GM11168 (cell line): ENCODE data around the gene BARX2.

Experiments
- in situ Hi-C: fragments of 300-500 bp; cut with MboI; formaldehyde crosslinking; loops from one replicate; pipeline ENCODE4 v1.12.0; 2022; ENCODE audit warnings: low sequenced_read_pairs; ENCODE audit not compliant: unreplicated experiment

Gene BARX2

DNA sequence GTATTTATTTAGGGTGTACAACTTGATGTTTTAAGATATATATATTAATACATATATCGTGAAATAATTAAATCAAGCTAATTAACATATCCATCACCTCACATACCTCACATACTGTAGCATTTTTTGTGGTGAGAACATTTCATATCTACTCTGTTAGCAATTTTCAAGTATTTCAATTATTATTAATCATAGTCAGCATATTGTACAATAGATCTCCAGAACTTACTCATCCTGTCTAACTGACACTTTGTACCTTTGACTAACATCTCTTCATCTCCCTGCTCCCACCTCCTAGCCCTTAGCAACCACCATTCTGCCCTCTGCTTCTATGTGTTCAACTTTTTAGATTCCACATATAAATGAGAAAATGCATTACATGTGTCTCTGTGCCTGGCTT, 108.4 kb downstream of the BARX2 start:
- in situ Hi-C loops: no loop called here

DNA sequence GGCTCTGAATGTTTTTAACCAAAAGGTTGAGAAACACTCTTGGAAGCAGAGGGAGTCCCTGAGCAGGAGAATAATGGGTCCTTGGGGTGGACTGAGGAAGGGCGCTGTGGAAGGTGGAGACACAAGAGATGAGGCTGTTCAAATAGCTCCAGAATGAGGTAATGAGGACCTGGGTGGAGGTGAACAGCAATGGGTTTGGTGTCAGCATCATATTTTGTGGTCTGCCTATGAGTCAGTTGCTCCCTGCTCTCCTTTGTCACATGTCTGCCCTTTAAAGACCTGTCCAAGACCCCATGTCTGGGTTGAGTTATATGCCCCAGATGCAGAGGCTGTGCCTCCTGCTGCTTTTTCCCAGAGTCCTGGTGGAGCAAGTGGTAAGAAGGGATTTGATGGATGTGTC, 113.6 kb downstream of the BARX2 start:
- in situ Hi-C loops: no loop called here

DNA sequence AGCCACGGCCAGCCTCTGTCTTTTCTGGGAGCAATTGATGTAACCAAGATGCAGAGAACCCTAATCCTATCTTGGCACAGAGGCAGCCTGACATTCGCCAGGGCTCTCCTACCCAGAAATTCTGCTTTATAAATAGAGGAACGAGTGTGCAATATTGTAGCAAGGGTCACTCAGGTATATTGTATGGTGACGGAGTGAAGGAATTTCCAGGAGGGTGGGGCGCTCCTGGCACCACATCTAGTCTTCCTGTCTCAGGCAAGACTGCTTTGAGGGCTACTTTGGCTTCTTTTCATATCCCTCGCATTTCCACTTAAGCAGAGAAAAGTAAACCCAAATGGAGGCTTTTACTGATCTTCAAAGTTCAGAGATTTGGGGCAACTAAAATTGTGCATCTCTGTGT, 114.4 kb downstream of the BARX2 start:
- in situ Hi-C loops: no loop called here

DNA sequence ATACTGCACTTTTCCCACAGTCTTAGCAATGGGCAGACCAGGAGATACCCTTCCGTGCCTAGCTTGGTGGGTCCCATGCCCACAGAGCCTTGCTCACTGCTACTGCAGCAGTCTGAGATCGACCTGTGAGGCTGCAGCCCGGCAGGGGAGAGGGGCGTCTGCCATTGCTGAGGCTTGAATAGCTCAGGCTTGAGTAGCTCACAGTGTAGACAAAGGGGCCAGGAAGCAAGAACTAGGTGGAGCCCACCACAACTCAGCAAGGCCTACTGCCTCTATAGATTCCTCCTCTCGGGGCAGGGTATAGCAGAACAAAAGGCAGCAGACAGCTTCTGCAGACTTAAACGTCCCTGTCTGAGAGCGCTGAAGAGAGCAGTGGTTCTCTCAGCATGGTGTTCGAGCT, 118.1 kb downstream of the BARX2 start:
- in situ Hi-C loops: no loop called here
